SK-N-SH (cell line): ENCODE results near the gene RGMA. TPM values are rescaled to one million over a fixed set of nuclear protein-coding genes. Genes with fewer than 3 reads are reported as not detected.
A peak's percentile ranks its signal among the peaks of the same experiment; 100 is the strongest.

Source experiments
- CTCF ChIA-PET: fragments of 300-600, 350-600 bp; formaldehyde crosslinking; extraction: SDS; loops from one replicate; lab custom pipeline; 2021; lab: Yijun Ruan, JAX
- POLR2A ChIA-PET: fragments of 350-600 bp; sonication (Branson Sonifier 250); formaldehyde crosslinking; extraction: SDS; loops from one replicate; lab custom pipeline; 2020; ENCODE audit warnings: antibody characterized with exemption, inconsistent platforms; lab: Yijun Ruan, JAX
- DNase-seq: peaks from one replicate; pipeline ENCODE4 v3.0.0; 2012
- H2AFZ ChIP-seq: fragments of 200-600 bp; sonication (generic); 2 replicates; pipeline ENCODE4 v1.8.1; 2016; ENCODE audit warnings: antibody characterized with exemption, mild to moderate bottlenecking, low read depth
- H3F3A ChIP-seq: fragments of 200-600 bp; sonication (generic); replicated peaks from 2 replicates; pipeline ENCODE3; 2016; ENCODE audit warnings: antibody characterized with exemption, mild to moderate bottlenecking; ENCODE audit not compliant: insufficient read depth
- H3K27ac ChIP-seq, 2 experiments: fragments of 200-500 bp in 1 of 2; fragments of 200-600 bp in 1 of 2; sonication (Bioruptor generic) in 1 of 2; sonication (generic), shearing (Covaris generic) in 1 of 2; 2 replicates each; pipeline versions ENCODE4 v1.5.1 to v1.6.1; 2014 to 2016; ENCODE audit warnings: low read depth in 2 of 2, inconsistent platforms in 1 of 2, low read length in 1 of 2, mild to moderate bottlenecking in 1 of 2, mixed read lengths in 1 of 2
- H3K27me3 ChIP-seq: fragments of 200-600 bp; sonication (generic), shearing (Covaris generic); 2 replicates; pipeline ENCODE4 v1.6.1; 2016; ENCODE audit warnings: mixed run types; ENCODE audit not compliant: insufficient read depth
- H3K36me3 ChIP-seq, 2 experiments: fragments of 200-500 bp in 1 of 2; fragments of 200-600 bp in 1 of 2; sonication (Bioruptor generic) in 1 of 2; sonication (generic) in 1 of 2; replicated peaks in 1 of 2; 2 replicates each; pipeline versions ENCODE3 to v1.5.1; 2014 to 2016; ENCODE audit warnings: low read length in 1 of 2, mild to moderate bottlenecking in 1 of 2; ENCODE audit not compliant: insufficient read depth in 2 of 2, control insufficient read depth in 1 of 2
- H3K4me1 ChIP-seq, 2 experiments: fragments of 200-500 bp in 1 of 2; fragments of 200-600 bp in 1 of 2; sonication (Bioruptor generic) in 1 of 2; sonication (generic), shearing (Covaris generic) in 1 of 2; 2 replicates each; pipeline versions ENCODE4 v1.5.1 to v1.6.1; 2014 to 2016; ENCODE audit warnings: low read depth in 1 of 2, low read length in 1 of 2, mixed run types in 1 of 2; ENCODE audit not compliant: insufficient read depth in 2 of 2, control insufficient read depth in 1 of 2
- H3K4me2 ChIP-seq: fragments of 200-600 bp; sonication (generic), shearing (Covaris generic); 2 replicates; pipeline ENCODE4 v1.6.1; 2017; ENCODE audit warnings: mixed run types
- H3K4me3 ChIP-seq, 2 experiments: fragments of 200-500 bp in 1 of 2; fragments of 200-600 bp in 1 of 2; sonication (Bioruptor generic) in 1 of 2; sonication (generic), shearing (Covaris generic) in 1 of 2; 2 replicates each; pipeline versions ENCODE4 v1.5.1 to v1.8.1; 2014 to 2016; ENCODE audit warnings: low read depth in 2 of 2, inconsistent platforms in 1 of 2, low read length in 1 of 2, mild to moderate bottlenecking in 1 of 2, mixed read lengths in 1 of 2, moderate library complexity in 1 of 2
- H3K79me2 ChIP-seq: fragments of 200-600 bp; sonication (generic); 2 replicates; pipeline ENCODE4 v1.8.1; 2017; ENCODE audit warnings: mild to moderate bottlenecking; ENCODE audit not compliant: insufficient read depth
- H3K9ac ChIP-seq: fragments of 200-600 bp; sonication (generic); 2 replicates; pipeline ENCODE4 v1.6.1; 2017; ENCODE audit warnings: mixed run types
- H3K9me2 ChIP-seq: fragments of 200-600 bp; sonication (generic); 2 replicates; pipeline ENCODE4 v1.6.1; 2017; ENCODE audit warnings: mixed run types
- H3K9me3 ChIP-seq: fragments of 200-600 bp; sonication (generic); 2 replicates; pipeline ENCODE4 v1.6.1; 2017; ENCODE audit warnings: mixed run types, mild to moderate bottlenecking, moderate library complexity
- H4K20me1 ChIP-seq: fragments of 200-600 bp; sonication (generic); 2 replicates; pipeline ENCODE4 v1.6.1; 2017; ENCODE audit warnings: mild to moderate bottlenecking, mixed run types; ENCODE audit not compliant: insufficient read depth
- CTCF ChIP-seq: fragments of 200-600 bp; sonication (generic); IDR thresholded peaks from 2 replicates; pipeline ENCODE4 v1.6.1; 2017; ENCODE audit warnings: antibody characterized with exemption, mild to moderate bottlenecking, moderate library complexity
- FOSL2 ChIP-seq: IDR thresholded peaks from 2 replicates; pipeline ENCODE4 v1.4.0; 2012; ENCODE audit warnings: low read depth, mild to moderate bottlenecking, moderate library complexity, borderline replicate concordance
- IRF3 ChIP-seq: fragments of 150-350 bp; IDR thresholded peaks from 2 replicates; pipeline ENCODE4 v1.6.1; 2016; ENCODE audit warnings: mild to moderate bottlenecking, low read depth, low read length
- MAX ChIP-seq: IDR thresholded peaks from 2 replicates; pipeline ENCODE4 v1.4.0; 2012; ENCODE audit warnings: low read depth
- MEF2A ChIP-seq: IDR thresholded peaks from 2 replicates; pipeline ENCODE4 v1.4.0; 2012; ENCODE audit warnings: low read depth, borderline replicate concordance
- MXI1 ChIP-seq: IDR thresholded peaks from 2 replicates; pipeline ENCODE4 v1.6.1; 2012; ENCODE audit warnings: mild to moderate bottlenecking, low read depth, low read length, improper control_type of control experiment
- NFIC ChIP-seq: IDR thresholded peaks from 2 replicates; pipeline ENCODE4 v1.4.0; 2012; ENCODE audit warnings: borderline replicate concordance
- NRF1 ChIP-seq: IDR thresholded peaks from 2 replicates; pipeline ENCODE4 v1.6.1; 2012; ENCODE audit warnings: low read depth, mild to moderate bottlenecking, low read length
- RAD21 ChIP-seq: IDR thresholded peaks from 2 replicates; pipeline ENCODE4 v1.6.1; 2012; ENCODE audit warnings: mild to moderate bottlenecking, low read length
- REST ChIP-seq: IDR thresholded peaks from 2 replicates; pipeline ENCODE4 v1.6.1; 2012; ENCODE audit warnings: mild to moderate bottlenecking, low read depth, low read length, moderate library complexity
- SIN3A ChIP-seq: IDR thresholded peaks from 2 replicates; pipeline ENCODE4 v1.6.1; 2012; ENCODE audit warnings: low read depth, mild to moderate bottlenecking, low read length, moderate library complexity, borderline replicate concordance
- SMC3 ChIP-seq: IDR thresholded peaks from 2 replicates; pipeline ENCODE4 v1.6.1; 2012; ENCODE audit warnings: low read depth, low read length, improper control_type of control experiment
- TCF12 ChIP-seq: IDR thresholded peaks from 2 replicates; pipeline ENCODE4 v1.4.0; 2012
- WGBS: methylation state at CpG from one replicate; pipeline ENCODE4 v1.1.6; 2017; ENCODE audit warnings: low lambda C conversion rate; 5-methylcytosine and 5-hydroxymethylcytosine counted together
- polyA plus RNA-seq, 3 experiments: library from polyadenylated mRNA; depleted of rRNA; stranded (reverse); fragments of >200 nt; gene quantifications; 2 replicates each; pipeline ENCODE4 v1.2.3, GENCODE V29; 2012

RGMA gene
- polyA plus RNA-seq, 1 of the 3 experiments (the other 2 are of a cell fraction): 1.5 TPM

- TF ChIP-seq FOSL2: no peak
- no peak for TF ChIP-seq SIN3A
- TF ChIP-seq MEF2A: no peak
These were observed 621 bp downstream of the RGMA start (continued) for GRCh38 chr15:93088200-93088980.

GRCh38 chr15:93087825-93088199 lies 1.2 kb downstream of the RGMA start:
- Histone ChIP-seq H3K9me2 (no peaks in the 10 kb centered on the region), H3K4me3 (peak overlapping the region; percentile 40 to 60), H3K27ac (no peak overlapping the region), H3K9me3 (no peaks in the 10 kb centered on the region), H3K79me2 (no peaks in the 10 kb centered on the region), H3K9ac (no peak overlapping the region), H2AFZ (0 out of 2 replicates have a peak overlapping the region, but pooled peaks have one; percentile 46), H3K36me3 (no peaks in the 10 kb centered on the region), H3K4me2 (peak overlapping the region; percentile 76), H3K4me1 (peaks cover 0 to 8% of the 10 kb centered on the region in 2 experiments; a peak in 1 of 4 replicates), H4K20me1 (no peaks in the 10 kb centered on the region), H3F3A (no peaks in the 10 kb centered on the region), H3K27me3 (peaks cover 45% of the 10 kb centered on the region; the same call in 1 of the 2 replicates)
- 3% methylated on average over 13 of the region's 14 CpGs for WGBS
- CTCF ChIA-PET: interaction anchor here (0.6 to 2.6 kb wide), 86 partner anchors 10 to 1237 kb away, joined by 3 to 78 read pairs (median 4); no protein-coding TSS in a partner anchor
- POLR2A ChIA-PET: interaction anchor here (0.5 kb wide), 1 partner anchor 156 kb away, joined by 3 read pairs; no protein-coding TSS in a partner anchor
- TF ChIP-seq NFIC: no peak
- no peak for TF ChIP-seq REST
- peak; percentile 92 for TF ChIP-seq CTCF
- TF ChIP-seq MXI1: no peak
- TF ChIP-seq SMC3: peak; percentile 66
- TF ChIP-seq TCF12: no peak
- TF ChIP-seq MAX: no peak
- no peak for TF ChIP-seq IRF3
- TF ChIP-seq NRF1: no peak
- peak; percentile 85 for TF ChIP-seq RAD21
- TF ChIP-seq MEF2A: no peak
- peak; percentile 81 for DNase-seq
